DND-41 (cell line): ENCODE data around the gene SUSD4.

Source experiments
- ATAC-seq: fragments of 200-7000 bp; cut with Tn5 transposase; 3 replicates; pipeline ENCODE4 v1.9.1; 2021; ENCODE audit warnings: low read depth; ENCODE audit not compliant: insufficient read depth
- DNase-seq: peaks from one replicate; pipeline ENCODE4 v3.0.0-alpha.2; 2020
- H2AFZ ChIP-seq: 2 replicates; pipeline ENCODE4 v1.6.0; 2012; ENCODE audit warnings: low read depth, low read length
- H3K27ac ChIP-seq: 2 replicates; pipeline ENCODE4 v1.5.1; 2012; ENCODE audit warnings: low read length, inconsistent platforms
- H3K27me3 ChIP-seq: fragments of 200-600 bp; sonication (generic); 2 replicates; pipeline ENCODE4 v1.6.0; 2012; ENCODE audit warnings: low read length, mild to moderate bottlenecking, inconsistent platforms; ENCODE audit not compliant: insufficient read depth, poor library complexity
- H3K36me3 ChIP-seq: 2 replicates; pipeline ENCODE4 v1.5.1; 2012; ENCODE audit warnings: low read length, inconsistent platforms; ENCODE audit not compliant: insufficient read depth
- H3K4me1 ChIP-seq: 2 replicates; pipeline ENCODE4 v1.5.1; 2012; ENCODE audit warnings: mild to moderate bottlenecking, low read length; ENCODE audit not compliant: insufficient read depth
- H3K4me2 ChIP-seq: 2 replicates; pipeline ENCODE4 v1.6.0; 2012; ENCODE audit warnings: mild to moderate bottlenecking, moderate library complexity, low read length, inconsistent platforms; ENCODE audit not compliant: insufficient read depth
- H3K4me3 ChIP-seq, 2 experiments: fragments of 200-600 bp in 1 of 2; shearing (Covaris generic) in 1 of 2; 2 replicates each; pipeline ENCODE4 v1.5.1; 2012 to 2016; ENCODE audit warnings: inconsistent platforms in 2 of 2, low read length in 2 of 2, mild to moderate bottlenecking in 2 of 2, low read depth in 1 of 2, moderate library complexity in 1 of 2
- H3K79me2 ChIP-seq: 2 replicates; pipeline ENCODE4 v1.6.0; 2012; ENCODE audit warnings: low read length, inconsistent platforms; ENCODE audit not compliant: insufficient read depth
- H3K9ac ChIP-seq: 2 replicates; pipeline ENCODE4 v1.6.0; 2012; ENCODE audit warnings: low read depth, mild to moderate bottlenecking, inconsistent platforms, low read length, moderate library complexity
- H3K9me3 ChIP-seq: 2 replicates; pipeline ENCODE4 v1.5.1; 2012; ENCODE audit warnings: low read length, moderate library complexity, mild to moderate bottlenecking, inconsistent platforms; ENCODE audit not compliant: insufficient read depth, severe bottlenecking
- H4K20me1 ChIP-seq: 2 replicates; pipeline ENCODE4 v1.6.0; 2012; ENCODE audit warnings: low read length; ENCODE audit not compliant: insufficient read depth
- EZH2 ChIP-seq: IDR thresholded peaks from 3 replicates; pipeline ENCODE4 v1.6.1; 2012; ENCODE audit warnings: borderline replicate concordance, low read depth, mild to moderate bottlenecking, moderate library complexity, low read length, inconsistent platforms; ENCODE audit not compliant: severe bottlenecking
- TF ChIP-seq, protein P1 (sequence below): IDR thresholded peaks from 2 replicates; pipeline ENCODE4 v1.5.1; 2012; ENCODE audit warnings: borderline replicate concordance, low read length, moderate library complexity, mild to moderate bottlenecking; ENCODE audit not compliant: poor library complexity, severe bottlenecking; ENCODE audit errors: extremely low read depth

SUSD4 gene

DNA sequence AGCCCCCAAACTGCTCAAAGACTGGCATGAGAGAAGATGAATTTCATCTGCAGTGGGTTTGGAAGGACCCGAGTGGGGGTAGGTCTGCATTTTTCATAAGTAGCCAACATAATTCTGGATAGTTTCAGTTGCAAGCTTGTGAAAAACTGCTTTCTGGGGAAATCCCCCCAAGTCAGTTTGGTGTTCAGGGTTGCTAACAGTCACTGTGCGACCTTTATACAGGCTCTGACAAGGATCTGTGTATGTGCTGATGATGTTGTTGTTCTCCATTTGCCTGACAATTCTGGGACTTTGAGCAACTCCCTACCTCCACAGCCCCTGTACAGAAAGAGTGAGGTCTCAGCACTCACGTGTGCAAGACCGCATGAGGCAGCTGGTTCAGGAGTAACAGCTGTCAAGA is 87.9 kb downstream of the SUSD4 start:
- no peaks in the 10 kb centered on the region for H4K20me1 ChIP-seq
- H3K4me1 ChIP-seq, result no peaks in the 10 kb centered on the region
- no peaks in the 10 kb centered on the region for H3K36me3 ChIP-seq
- H3K79me2 ChIP-seq, result no peaks in the 10 kb centered on the region
- no peak overlapping the region for H3K9ac ChIP-seq
- ATAC-seq, result no peak
- DNase-seq, result no peak
- H2AFZ ChIP-seq, result no peak overlapping the region
- no peak overlapping the region for H3K27ac ChIP-seq
- no peaks in the 10 kb centered on the region for H3K27me3 ChIP-seq
- H3K4me2 ChIP-seq, result no peak overlapping the region
- no peaks in the 10 kb centered on the region for H3K9me3 ChIP-seq
- TF ChIP-seq EZH2, result no peak
- TF ChIP-seq, protein P1, sequence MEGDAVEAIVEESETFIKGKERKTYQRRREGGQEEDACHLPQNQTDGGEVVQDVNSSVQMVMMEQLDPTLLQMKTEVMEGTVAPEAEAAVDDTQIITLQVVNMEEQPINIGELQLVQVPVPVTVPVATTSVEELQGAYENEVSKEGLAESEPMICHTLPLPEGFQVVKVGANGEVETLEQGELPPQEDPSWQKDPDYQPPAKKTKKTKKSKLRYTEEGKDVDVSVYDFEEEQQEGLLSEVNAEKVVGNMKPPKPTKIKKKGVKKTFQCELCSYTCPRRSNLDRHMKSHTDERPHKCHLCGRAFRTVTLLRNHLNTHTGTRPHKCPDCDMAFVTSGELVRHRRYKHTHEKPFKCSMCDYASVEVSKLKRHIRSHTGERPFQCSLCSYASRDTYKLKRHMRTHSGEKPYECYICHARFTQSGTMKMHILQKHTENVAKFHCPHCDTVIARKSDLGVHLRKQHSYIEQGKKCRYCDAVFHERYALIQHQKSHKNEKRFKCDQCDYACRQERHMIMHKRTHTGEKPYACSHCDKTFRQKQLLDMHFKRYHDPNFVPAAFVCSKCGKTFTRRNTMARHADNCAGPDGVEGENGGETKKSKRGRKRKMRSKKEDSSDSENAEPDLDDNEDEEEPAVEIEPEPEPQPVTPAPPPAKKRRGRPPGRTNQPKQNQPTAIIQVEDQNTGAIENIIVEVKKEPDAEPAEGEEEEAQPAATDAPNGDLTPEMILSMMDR, result no peak
- H3K4me3 ChIP-seq, result no peak overlapping the region

DNA sequence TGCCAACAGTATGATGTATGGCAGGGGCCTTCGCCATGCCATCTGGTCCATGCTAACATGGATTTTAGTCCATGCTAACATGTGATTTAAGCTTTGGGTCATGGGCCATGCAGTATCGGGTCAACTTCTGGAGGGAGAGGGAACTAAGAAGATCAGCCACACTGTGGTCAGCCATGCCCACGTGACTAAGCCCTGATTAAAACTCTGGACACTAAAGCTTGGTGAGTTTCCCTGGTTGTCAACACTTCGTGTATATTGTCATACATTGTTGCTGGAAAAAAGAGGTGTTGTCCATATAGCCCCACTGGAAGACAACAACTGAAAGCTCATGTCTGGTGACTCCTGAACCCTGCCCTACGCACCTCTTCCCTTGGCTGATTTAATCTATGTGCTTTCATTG is 90.5 kb downstream of the SUSD4 start:
- Histone ChIP-seq H3K4me3 (no peak overlapping the region), H3K79me2 (no peaks in the 10 kb centered on the region), H3K9ac (no peak overlapping the region), H3K36me3 (no peaks in the 10 kb centered on the region), H3K9me3 (no peaks in the 10 kb centered on the region), H2AFZ (no peak overlapping the region), H3K27ac (no peak overlapping the region), H3K4me1 (no peaks in the 10 kb centered on the region), H4K20me1 (no peaks in the 10 kb centered on the region), H3K27me3 (no peaks in the 10 kb centered on the region), H3K4me2 (no peak overlapping the region)
- no peak for ATAC-seq
- DNase-seq, result no peak
- no peak for TF ChIP-seq EZH2
- TF ChIP-seq, protein P1, result no peak

DNA sequence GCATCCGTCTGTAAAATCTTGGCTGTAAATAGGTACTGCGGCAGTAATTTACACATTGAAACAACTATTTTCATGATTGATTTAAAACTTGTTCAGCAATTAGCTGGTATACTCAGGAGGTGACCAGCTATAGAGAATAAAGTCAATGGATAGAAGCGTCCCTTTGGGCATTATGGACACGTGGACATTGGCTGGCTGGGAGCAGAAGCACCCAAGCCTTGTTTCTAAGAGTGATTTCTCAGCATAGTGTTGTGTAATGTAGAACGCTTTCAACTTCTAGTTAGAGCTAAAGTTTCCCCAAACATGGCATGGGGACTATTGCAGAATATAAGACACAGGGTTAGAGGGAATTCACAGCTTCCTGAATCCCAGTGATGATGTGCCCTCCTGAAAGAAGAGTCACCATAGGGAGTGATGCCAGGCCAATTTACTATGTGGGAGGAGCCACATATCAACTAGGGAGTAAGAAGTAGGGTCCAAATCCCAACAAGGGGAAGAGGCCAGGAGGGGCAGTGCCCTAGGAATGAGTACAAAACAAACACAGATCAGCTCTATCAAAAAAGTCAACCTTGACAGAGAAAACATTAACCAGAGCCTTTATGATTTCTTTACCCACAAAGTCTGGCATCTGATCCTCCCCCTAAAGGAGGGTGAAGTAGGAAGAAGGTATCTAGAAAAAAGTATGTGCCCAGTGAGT is 92.7 kb downstream of the SUSD4 start:
- Histone ChIP-seq H3K9me3 (no peaks in the 10 kb centered on the region), H3K9ac (no peak overlapping the region), H3K36me3 (no peaks in the 10 kb centered on the region), H3K4me3 (no peak overlapping the region), H2AFZ (no peak overlapping the region), H3K4me2 (no peak overlapping the region), H3K27ac (no peak overlapping the region), H4K20me1 (no peaks in the 10 kb centered on the region), H3K27me3 (no peaks in the 10 kb centered on the region), H3K4me1 (no peaks in the 10 kb centered on the region), H3K79me2 (no peaks in the 10 kb centered on the region)
- no peak for DNase-seq
- no peak for ATAC-seq
- TF ChIP-seq EZH2, result no peak
- TF ChIP-seq, protein P1, result no peak
